ENCODE measurements around the gene CXCL3. TPM values are rescaled to one million over a fixed set of nuclear protein-coding genes. Genes with fewer than 3 reads are reported as not detected.

CXCL3 gene
- total RNA-seq, 2 experiments from 2014 or later: not detected

DNA sequence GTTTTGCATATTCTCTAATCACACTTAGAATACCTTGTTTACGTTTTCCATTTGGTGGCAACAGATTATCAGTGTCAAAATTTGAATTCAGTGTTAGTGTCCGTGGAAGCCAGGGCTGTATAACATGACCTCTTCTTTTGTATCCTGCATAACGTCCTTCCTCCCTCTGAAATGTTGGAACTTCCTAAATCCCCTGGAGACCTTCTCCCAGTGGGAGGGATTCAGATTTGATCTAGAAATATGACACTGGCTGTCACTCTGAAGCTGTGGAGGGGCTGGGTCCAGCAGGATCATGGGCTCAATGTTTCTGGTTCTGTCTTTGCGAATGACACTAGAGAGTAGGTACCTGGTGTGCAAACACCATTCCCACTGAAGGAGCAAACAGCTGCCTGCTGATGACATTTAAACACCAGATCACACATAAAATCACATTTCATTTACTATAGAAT is 850 bp upstream of the CXCL3 start:
- intact Hi-C loops (cut with micrococcal nuclease): no loop called here
- TF ChIP-seq, protein P1, sequence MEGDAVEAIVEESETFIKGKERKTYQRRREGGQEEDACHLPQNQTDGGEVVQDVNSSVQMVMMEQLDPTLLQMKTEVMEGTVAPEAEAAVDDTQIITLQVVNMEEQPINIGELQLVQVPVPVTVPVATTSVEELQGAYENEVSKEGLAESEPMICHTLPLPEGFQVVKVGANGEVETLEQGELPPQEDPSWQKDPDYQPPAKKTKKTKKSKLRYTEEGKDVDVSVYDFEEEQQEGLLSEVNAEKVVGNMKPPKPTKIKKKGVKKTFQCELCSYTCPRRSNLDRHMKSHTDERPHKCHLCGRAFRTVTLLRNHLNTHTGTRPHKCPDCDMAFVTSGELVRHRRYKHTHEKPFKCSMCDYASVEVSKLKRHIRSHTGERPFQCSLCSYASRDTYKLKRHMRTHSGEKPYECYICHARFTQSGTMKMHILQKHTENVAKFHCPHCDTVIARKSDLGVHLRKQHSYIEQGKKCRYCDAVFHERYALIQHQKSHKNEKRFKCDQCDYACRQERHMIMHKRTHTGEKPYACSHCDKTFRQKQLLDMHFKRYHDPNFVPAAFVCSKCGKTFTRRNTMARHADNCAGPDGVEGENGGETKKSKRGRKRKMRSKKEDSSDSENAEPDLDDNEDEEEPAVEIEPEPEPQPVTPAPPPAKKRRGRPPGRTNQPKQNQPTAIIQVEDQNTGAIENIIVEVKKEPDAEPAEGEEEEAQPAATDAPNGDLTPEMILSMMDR (IDR thresholded peaks at IDR 0.05): no peak
- H3K36me3 Mint-ChIP-seq (ENCODE audit: low read depth): no peaks in the 10 kb centered on the region
- ATAC-seq: no peak
- no peak for DNase-seq
- no peaks in the 10 kb centered on the region for H3K9me3 Mint-ChIP-seq
- POLR2A ChIA-PET: no interaction called here
- H3K4me3 Mint-ChIP-seq: peak overlapping the region; percentile 69
- peaks cover 7% of the 10 kb centered on the region for H3K4me1 Mint-ChIP-seq (ENCODE audit: low read depth)
- CTCF ChIA-PET: interaction anchor here (1.1 to 1.2 kb wide), 2 partner anchors 23 to 95 kb away, joined by 3 read pairs; no protein-coding TSS in a partner anchor
- no peak overlapping the region for H3K27ac Mint-ChIP-seq
- peaks cover 34% of the 10 kb centered on the region for H3K27me3 Mint-ChIP-seq

GRCh38 chr4:74038086-74038424 is 434 bp downstream of the CXCL3 start:
- intact Hi-C loops (cut with micrococcal nuclease): no loop called here
- H3K4me3 Mint-ChIP-seq: peak overlapping the region; percentile 69
- no peaks in the 10 kb centered on the region for H3K9me3 Mint-ChIP-seq
- ChIA-PET CTCF (no interaction called here), POLR2A (no interaction called here)
- H3K4me1 Mint-ChIP-seq (ENCODE audit: low read depth): peaks cover 7% of the 10 kb centered on the region
- no peaks in the 10 kb centered on the region for H3K36me3 Mint-ChIP-seq (ENCODE audit: low read depth)
- DNase-seq (no peak), ATAC-seq (no peak)
- H3K27me3 Mint-ChIP-seq: peaks cover 34% of the 10 kb centered on the region
- TF ChIP-seq, protein P1 (IDR thresholded peaks at IDR 0.05): no peak
- no peak overlapping the region for H3K27ac Mint-ChIP-seq

- H3K27ac Mint-ChIP-seq: no peak overlapping the region
- POLR2A ChIA-PET: interaction anchor here (0.6 kb wide), 1 partner anchor 115 kb away, joined by 3 read pairs; no protein-coding TSS in a partner anchor
- TF ChIP-seq, protein P1 (IDR thresholded peaks at IDR 0.05): no peak
- H3K4me3 Mint-ChIP-seq: peak overlapping the region; percentile 69
- CTCF ChIA-PET: no interaction called here
- H3K4me1 Mint-ChIP-seq (ENCODE audit: low read depth): peaks cover 7% of the 10 kb centered on the region
- no peak for ATAC-seq
- H3K9me3 Mint-ChIP-seq: no peaks in the 10 kb centered on the region
- H3K36me3 Mint-ChIP-seq (ENCODE audit: low read depth): no peaks in the 10 kb centered on the region
- no peak for DNase-seq
- H3K27me3 Mint-ChIP-seq: peaks cover 34% of the 10 kb centered on the region
- intact Hi-C loops (cut with micrococcal nuclease): no loop called here
Observed at GRCh38 chr4:74037076-74037955, 1.2 kb downstream of the CXCL3 start.

DNA sequence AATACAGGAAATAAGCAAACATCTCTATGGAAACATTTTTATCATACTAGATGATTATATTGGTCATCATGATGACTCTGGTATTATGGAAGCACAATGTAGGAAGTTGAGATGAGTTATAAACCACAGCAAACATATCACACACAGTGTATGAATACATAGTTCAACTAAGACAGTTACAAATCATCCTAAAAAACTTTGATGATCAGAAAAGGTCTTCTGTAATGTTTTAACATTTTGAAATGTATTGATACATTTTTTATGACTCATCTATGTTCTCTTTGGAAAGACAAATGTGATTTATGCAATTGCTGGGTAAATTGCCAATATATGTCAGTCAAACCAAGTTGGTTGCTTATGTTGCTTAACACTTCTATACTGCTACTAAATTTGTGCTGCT is 4.8 kb downstream of the CXCL3 start:
- no peak overlapping the region for H3K27ac Mint-ChIP-seq
- H3K9me3 Mint-ChIP-seq: no peaks in the 10 kb centered on the region
- no peaks in the 10 kb centered on the region for H3K36me3 Mint-ChIP-seq (ENCODE audit: low read depth)
- TF ChIP-seq, protein P1 (IDR thresholded peaks at IDR 0.05): no peak
- ChIA-PET CTCF (no interaction called here), POLR2A (no interaction called here)
- peaks cover 18% of the 10 kb centered on the region for H3K27me3 Mint-ChIP-seq
- H3K4me1 Mint-ChIP-seq (ENCODE audit: low read depth): peaks cover 3% of the 10 kb centered on the region
- ATAC-seq: no peak
- DNase-seq: no peak
- no peak overlapping the region for H3K4me3 Mint-ChIP-seq
- intact Hi-C loops (cut with micrococcal nuclease): no loop called here

- Mint-ChIP-seq H3K27me3 (peaks cover 7% of the 10 kb centered on the region), H3K36me3 (ENCODE audit: low read depth) (no peaks in the 10 kb centered on the region), H3K4me1 (ENCODE audit: low read depth) (no peaks in the 10 kb centered on the region), H3K4me3 (no peak overlapping the region), H3K27ac (no peak overlapping the region), H3K9me3 (peaks cover 3% of the 10 kb centered on the region)
- TF ChIP-seq, protein P1 (IDR thresholded peaks at IDR 0.05): no peak
- POLR2A ChIA-PET: no interaction called here
- ATAC-seq: no peak
- DNase-seq: no peak
- CTCF ChIA-PET: no interaction called here
- intact Hi-C loops (cut with micrococcal nuclease): no loop called here
Observed at GRCh38 chr4:74032064-74032463, 6.4 kb downstream of the CXCL3 start.
